Heart left ventricle (tissue), 13 donors: Measurements from ENCODE around the gene WDR62.

Source experiments
- POLR2A ChIP-seq, 2 donors: fragments of 450-650 bp; IDR thresholded peaks; one replicate each; pipeline ENCODE4 v1.6.1; 2017; ENCODE audit warnings: antibody characterized with exemption in 2 of 2, mild to moderate bottlenecking in 2 of 2, moderate library complexity in 2 of 2
- TF ChIP-seq, protein P1 (sequence below), 12 donors: fragments of 200-600 bp; sonication (generic) in 4 of 12; IDR thresholded peaks; one replicate each; pipeline versions ENCODE4 v1.5.0 to v1.8.0; 2018 to 2022; ENCODE audit warnings: antibody characterized with exemption in 12 of 12, mild to moderate bottlenecking in 5 of 12
- donor health status: ischemic (EF 13 %, LVEDD 7.1; RV severe dilation, severe dysfunction).
- donor health status: DM: no; HTN: yes; CAD: no.
- donor health status: DM: no; HTN: no; CAD: no.
- donor health status: ischemic (EF 25% LVEDD 6.9; RV normal size, moderate dysfunction).
- donor health status: ischemic (EF 25% LVEDD 5.7; RV mildly dilated, moderate dysfunction).
- donor health status: ischemic (EF 35%, LVEDD 5.7; RV mildly dilated, moderate dysfunction).
- donor health status: nonischemic (EF 11% LVEDD 7.7; RV severe dilation, severe dysfunction).
- donor health status: DM: yes; HTN: yes; CAD: no.
- donor health status: PGD.
- donor health status: ischemic (EF 29% LVEDD 5.4; RV normal size, mild dysfunction).
- donor health status: nonischemic (EF 23%, LVEDD 6.1; RV moderate dilation, normal function).

DNA sequence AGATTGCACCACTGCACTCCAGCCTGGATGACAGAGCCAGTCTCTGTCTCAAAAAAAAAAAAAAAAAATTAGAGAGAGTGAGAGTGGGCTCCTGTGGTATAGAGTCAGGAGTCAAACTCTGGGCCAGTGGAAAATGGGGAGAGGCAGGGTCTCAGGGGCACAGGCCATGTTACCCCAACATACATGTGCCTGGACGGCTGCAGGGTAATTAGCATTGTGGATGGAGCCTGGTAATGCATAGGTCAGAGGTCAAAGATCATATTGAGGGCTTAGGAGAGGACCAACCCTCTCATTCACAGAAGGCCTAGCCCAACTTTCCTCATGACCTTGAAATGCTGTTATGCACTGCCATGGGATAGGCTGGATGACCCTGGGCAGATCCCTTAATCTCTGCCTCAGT is 29.2 kb upstream of the WDR62 start:
- TF ChIP-seq, protein P1, sequence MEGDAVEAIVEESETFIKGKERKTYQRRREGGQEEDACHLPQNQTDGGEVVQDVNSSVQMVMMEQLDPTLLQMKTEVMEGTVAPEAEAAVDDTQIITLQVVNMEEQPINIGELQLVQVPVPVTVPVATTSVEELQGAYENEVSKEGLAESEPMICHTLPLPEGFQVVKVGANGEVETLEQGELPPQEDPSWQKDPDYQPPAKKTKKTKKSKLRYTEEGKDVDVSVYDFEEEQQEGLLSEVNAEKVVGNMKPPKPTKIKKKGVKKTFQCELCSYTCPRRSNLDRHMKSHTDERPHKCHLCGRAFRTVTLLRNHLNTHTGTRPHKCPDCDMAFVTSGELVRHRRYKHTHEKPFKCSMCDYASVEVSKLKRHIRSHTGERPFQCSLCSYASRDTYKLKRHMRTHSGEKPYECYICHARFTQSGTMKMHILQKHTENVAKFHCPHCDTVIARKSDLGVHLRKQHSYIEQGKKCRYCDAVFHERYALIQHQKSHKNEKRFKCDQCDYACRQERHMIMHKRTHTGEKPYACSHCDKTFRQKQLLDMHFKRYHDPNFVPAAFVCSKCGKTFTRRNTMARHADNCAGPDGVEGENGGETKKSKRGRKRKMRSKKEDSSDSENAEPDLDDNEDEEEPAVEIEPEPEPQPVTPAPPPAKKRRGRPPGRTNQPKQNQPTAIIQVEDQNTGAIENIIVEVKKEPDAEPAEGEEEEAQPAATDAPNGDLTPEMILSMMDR (IDR thresholded peaks at IDR 0.05), result no peak
- TF ChIP-seq POLR2A (IDR thresholded peaks at IDR 0.05), result no peak
